HFFc6 (cell line): ENCODE results near the gene ARHGAP10. TPM values are rescaled to one million over a fixed set of nuclear protein-coding genes. Genes with fewer than 3 reads are reported as not detected.

Experiments
- DNase-seq: peaks from one replicate; pipeline ENCODE4 v3.0.0-alpha.2; 2018
- H3K27ac Mint-ChIP-seq: 2 replicates; pipeline ENCODE4 v1.8.0; 2020; ENCODE audit warnings: mild to moderate bottlenecking, mixed read lengths
- H3K27me3 Mint-ChIP-seq: 2 replicates; pipeline ENCODE4 v1.8.0; 2021; ENCODE audit warnings: mild to moderate bottlenecking, moderate library complexity, mixed read lengths; ENCODE audit not compliant: insufficient read depth
- H3K36me3 Mint-ChIP-seq: 2 replicates; pipeline ENCODE4 v1.8.0; 2021; ENCODE audit warnings: low read depth, mixed read lengths
- H3K4me1 Mint-ChIP-seq: 2 replicates; pipeline ENCODE4 v1.8.0; 2020; ENCODE audit warnings: low read depth, mixed read lengths
- H3K4me3 Mint-ChIP-seq: 2 replicates; pipeline ENCODE4 v1.8.0; 2020; ENCODE audit warnings: mild to moderate bottlenecking, moderate library complexity, mixed read lengths
- H3K9me3 Mint-ChIP-seq: 2 replicates; pipeline ENCODE4 v1.8.0; 2020; ENCODE audit warnings: mild to moderate bottlenecking, mixed read lengths
- total RNA-seq, 6 experiments: library from RNA; stranded (reverse); fragmentation: NEBNext Ultra II Directional; extraction: Animal tissue kit (Norgen Biotek cat#: 25700); gene quantifications; 2 replicates in 1 of 6; 3 replicates in 5 of 6; pipeline ENCODE4 v1.2.3, GENCODE V29; 2021
- TF ChIP-seq, protein P1 (sequence below): fragments of 200-600 bp; sonication (generic); IDR thresholded peaks from 2 replicates; pipeline ENCODE4 v1.5.0; 2021; ENCODE audit warnings: antibody characterized with exemption, mild to moderate bottlenecking

The ARHGAP10 gene
- total RNA-seq, 6 experiments from 2014 or later = 31.1 to 37.1 (median 32.3) TPM

DNA sequence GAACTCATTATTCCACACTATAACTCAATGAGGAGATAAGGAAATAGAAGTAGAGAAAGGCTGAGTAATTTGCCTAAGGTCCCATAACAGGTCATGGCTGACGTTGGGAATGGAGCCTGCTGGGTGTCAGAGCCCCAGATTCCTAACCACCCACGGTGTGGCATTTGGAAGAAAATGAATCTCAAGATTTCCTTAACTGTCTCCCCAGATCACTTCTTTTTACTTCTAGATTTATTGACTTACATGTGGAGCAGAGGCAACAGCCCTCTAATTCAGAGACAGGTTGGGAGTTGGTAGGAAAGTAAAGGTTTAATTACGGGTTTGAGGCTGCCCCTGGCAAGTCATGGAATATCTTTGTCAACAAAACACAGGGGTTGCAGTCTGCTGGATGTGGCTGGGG lies 134.0 kb downstream of the ARHGAP10 start:
- Mint-ChIP-seq H3K9me3 (no peaks in the 10 kb centered on the region), H3K4me1 (peaks cover 45% of the 10 kb centered on the region), H3K36me3 (peaks cover 10% of the 10 kb centered on the region), H3K27me3 (no peaks in the 10 kb centered on the region), H3K4me3 (no peak overlapping the region), H3K27ac (peak overlapping the region; percentile 61)
- TF ChIP-seq, protein P1, sequence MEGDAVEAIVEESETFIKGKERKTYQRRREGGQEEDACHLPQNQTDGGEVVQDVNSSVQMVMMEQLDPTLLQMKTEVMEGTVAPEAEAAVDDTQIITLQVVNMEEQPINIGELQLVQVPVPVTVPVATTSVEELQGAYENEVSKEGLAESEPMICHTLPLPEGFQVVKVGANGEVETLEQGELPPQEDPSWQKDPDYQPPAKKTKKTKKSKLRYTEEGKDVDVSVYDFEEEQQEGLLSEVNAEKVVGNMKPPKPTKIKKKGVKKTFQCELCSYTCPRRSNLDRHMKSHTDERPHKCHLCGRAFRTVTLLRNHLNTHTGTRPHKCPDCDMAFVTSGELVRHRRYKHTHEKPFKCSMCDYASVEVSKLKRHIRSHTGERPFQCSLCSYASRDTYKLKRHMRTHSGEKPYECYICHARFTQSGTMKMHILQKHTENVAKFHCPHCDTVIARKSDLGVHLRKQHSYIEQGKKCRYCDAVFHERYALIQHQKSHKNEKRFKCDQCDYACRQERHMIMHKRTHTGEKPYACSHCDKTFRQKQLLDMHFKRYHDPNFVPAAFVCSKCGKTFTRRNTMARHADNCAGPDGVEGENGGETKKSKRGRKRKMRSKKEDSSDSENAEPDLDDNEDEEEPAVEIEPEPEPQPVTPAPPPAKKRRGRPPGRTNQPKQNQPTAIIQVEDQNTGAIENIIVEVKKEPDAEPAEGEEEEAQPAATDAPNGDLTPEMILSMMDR = no peak
- DNase-seq = no peak

DNA sequence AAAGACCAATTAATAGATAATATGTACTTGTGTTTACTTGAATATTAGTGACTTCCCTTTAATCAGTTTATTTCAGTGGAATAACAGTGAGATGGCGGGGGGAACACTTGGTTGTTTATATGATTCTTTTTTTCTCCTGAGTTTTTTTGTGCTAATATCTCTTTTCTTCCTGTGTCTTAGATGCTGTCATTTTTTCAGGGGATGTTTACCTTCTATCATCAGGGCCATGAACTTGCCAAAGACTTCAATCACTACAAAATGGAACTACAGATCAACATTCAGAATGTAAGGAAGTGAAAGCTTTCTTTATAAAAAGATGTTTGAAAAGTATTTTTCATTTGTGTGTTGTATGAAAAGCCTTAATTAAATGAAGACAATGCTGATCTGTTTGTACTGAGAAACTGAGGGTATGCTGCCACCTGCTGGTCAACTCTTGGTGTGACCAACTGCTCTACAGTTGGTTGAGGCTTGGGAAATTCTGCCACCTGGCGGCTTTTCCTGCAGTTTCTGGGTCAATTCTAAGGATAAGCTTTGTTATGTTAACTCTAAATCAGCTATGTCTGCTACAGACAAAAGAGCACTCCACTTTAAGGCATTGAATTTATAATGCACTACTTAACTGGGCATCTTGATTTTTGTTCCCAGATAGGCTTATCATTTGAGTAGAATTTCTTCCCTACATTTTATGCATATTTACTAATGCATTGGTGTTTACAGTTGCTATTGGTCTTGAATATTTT lies 134.8 kb downstream of the ARHGAP10 start:
- H3K27ac Mint-ChIP-seq = peak overlapping the region; percentile 61; the same call in 1 of the 2 replicates

GRCh38 chr4:147874109-147874508 lies 142.2 kb downstream of the ARHGAP10 start:
- peaks cover 11% of the 10 kb centered on the region for H3K36me3 Mint-ChIP-seq
- H3K27me3 Mint-ChIP-seq = no peaks in the 10 kb centered on the region
- no peak overlapping the region; the same call in 1 of the 2 replicates for H3K27ac Mint-ChIP-seq
- no peaks in the 10 kb centered on the region for H3K9me3 Mint-ChIP-seq
- no peak for DNase-seq
- no peak overlapping the region for H3K4me3 Mint-ChIP-seq
- peaks cover 15% of the 10 kb centered on the region for H3K4me1 Mint-ChIP-seq
- TF ChIP-seq, protein P1 = no peak

More for the DNA sequence above, 134.8 kb downstream of the ARHGAP10 start:
- H3K9me3 Mint-ChIP-seq = no peaks in the 10 kb centered on the region
- H3K27me3 Mint-ChIP-seq = no peaks in the 10 kb centered on the region
- DNase-seq = peak; percentile 84
- TF ChIP-seq, protein P1 = peak; percentile 100
- H3K36me3 Mint-ChIP-seq = peaks cover 5% of the 10 kb centered on the region
- no peak overlapping the region for H3K4me3 Mint-ChIP-seq
- peaks cover 45% of the 10 kb centered on the region for H3K4me1 Mint-ChIP-seq

- H3K36me3 Mint-ChIP-seq = peaks cover 21% of the 10 kb centered on the region
- no peaks in the 10 kb centered on the region for H3K27me3 Mint-ChIP-seq
- TF ChIP-seq, protein P1 = no peak
- no peak for DNase-seq
- no peaks in the 10 kb centered on the region for H3K9me3 Mint-ChIP-seq
- no peak overlapping the region for H3K4me3 Mint-ChIP-seq
- peaks cover 31% of the 10 kb centered on the region for H3K4me1 Mint-ChIP-seq
- peak overlapping the region; percentile 48 for H3K27ac Mint-ChIP-seq
These were observed 145.5 kb downstream of the ARHGAP10 start for GRCh38 chr4:147877308-147877771.

DNA sequence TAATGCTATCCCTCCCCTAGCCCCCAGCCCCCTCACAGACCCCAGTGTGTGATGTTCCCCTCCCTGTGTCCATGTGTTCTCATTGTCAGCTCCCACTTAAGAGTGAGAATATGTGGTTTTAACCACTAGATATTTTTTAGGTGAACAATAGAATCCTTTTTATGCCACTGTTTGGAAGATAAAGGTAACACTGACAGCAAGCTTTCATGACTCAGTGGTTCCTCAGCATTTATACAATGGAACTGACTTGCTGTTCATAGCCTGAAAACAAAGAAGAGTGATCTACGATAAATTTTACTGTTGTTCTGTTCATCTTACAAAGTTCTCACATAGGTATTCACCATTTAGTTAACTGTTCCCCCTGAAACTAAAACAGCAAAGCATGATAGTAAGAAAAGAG lies 147.8 kb downstream of the ARHGAP10 start:
- no peak for DNase-seq

More for the DNA sequence above, 147.8 kb downstream of the ARHGAP10 start:
- Mint-ChIP-seq H3K36me3 (peaks cover 36% of the 10 kb centered on the region), H3K27ac (peak overlapping the region; percentile 2; the same call in 1 of the 2 replicates), H3K27me3 (no peaks in the 10 kb centered on the region), H3K4me3 (no peak overlapping the region), H3K9me3 (no peaks in the 10 kb centered on the region), H3K4me1 (peaks cover 31% of the 10 kb centered on the region)
- TF ChIP-seq, protein P1 = no peak
